ENCODE measurements around the gene DMD. TPM values are rescaled to one million over a fixed set of nuclear protein-coding genes. Genes with fewer than 3 reads are reported as not detected.
A peak's percentile ranks its signal among the peaks of the same experiment; 100 is the strongest.

The DMD gene
- total RNA-seq, 2 donors from 2014 or later, result 10.0 to 28.8 TPM

- intact Hi-C loops (cut with DNase I, micrococcal nuclease), result no loop called here
- ATAC-seq (no peak), DNase-seq (no peak)
Measured at GRCh38 chrX:31747411-31747810, 1463.9 kb downstream of the DMD start.

GRCh38 chrX:31743004-31743403, 1468.3 kb downstream of the DMD start:
- no peak for DNase-seq
- intact Hi-C loops (cut with DNase I, micrococcal nuclease), result no loop called here
- ATAC-seq, result no peak

GRCh38 chrX:31717474-31717873, 1493.9 kb downstream of the DMD start:
- intact Hi-C loops (cut with DNase I, micrococcal nuclease), result no loop called here
- ATAC-seq (no peak), DNase-seq (no peak)

- intact Hi-C loops (cut with DNase I, micrococcal nuclease), result no loop called here
Measured at GRCh38 chrX:31715675-31716074, 1495.7 kb downstream of the DMD start.

GRCh38 chrX:31714797-31715196, 1496.6 kb downstream of the DMD start:
- intact Hi-C loops (cut with DNase I, micrococcal nuclease), result no loop called here
- DNase-seq (no peak), ATAC-seq (no peak)

More at GRCh38 chrX:31715675-31716074, 1495.7 kb downstream of the DMD start:
- no peak for ATAC-seq
- no peak for DNase-seq

GRCh38 chrX:31713120-31713519, 1498.2 kb downstream of the DMD start:
- intact Hi-C loops (cut with DNase I, micrococcal nuclease), result no loop called here
- no peak for ATAC-seq

GRCh38 chrX:31711166-31711565, 1500.2 kb downstream of the DMD start:
- intact Hi-C loops (cut with DNase I, micrococcal nuclease), result no loop called here
- no peak for DNase-seq
- ATAC-seq, result no peak

More at GRCh38 chrX:31713120-31713519, 1498.2 kb downstream of the DMD start:
- no peak for DNase-seq

GRCh38 chrX:31708116-31708515, 1503.2 kb downstream of the DMD start:
- ATAC-seq (no peak), DNase-seq (no peak)
- intact Hi-C loops (cut with DNase I, micrococcal nuclease), result no loop called here

GRCh38 chrX:31706466-31706865, 1504.9 kb downstream of the DMD start:
- ATAC-seq (no peak), DNase-seq (no peak)
- intact Hi-C loops (cut with DNase I, micrococcal nuclease), result no loop called here

GRCh38 chrX:31705816-31706215, 1505.5 kb downstream of the DMD start:
- ATAC-seq (no peak), DNase-seq (no peak)
- intact Hi-C loops (cut with DNase I, micrococcal nuclease), result no loop called here

- no peak for ATAC-seq
- intact Hi-C loops (cut with DNase I, micrococcal nuclease), result no loop called here
- DNase-seq, result no peak
Measured at GRCh38 chrX:31704938-31705337, 1506.4 kb downstream of the DMD start.

- ATAC-seq (no peak), DNase-seq (no peak)
- intact Hi-C loops (cut with DNase I, micrococcal nuclease), result no loop called here
Measured at GRCh38 chrX:31702222-31702621, 1509.1 kb downstream of the DMD start.

- ATAC-seq (no peak), DNase-seq (no peak)
- intact Hi-C loops (cut with DNase I, micrococcal nuclease), result no loop called here
Measured at GRCh38 chrX:31697294-31697916, 1513.9 kb downstream of the DMD start.

- intact Hi-C loops (cut with DNase I, micrococcal nuclease), result no loop called here
Measured at GRCh38 chrX:31679861-31680260, 1531.5 kb downstream of the DMD start.

GRCh38 chrX:31670245-31670644, 1541.1 kb downstream of the DMD start:
- ATAC-seq (no peak), DNase-seq (no peak)
- intact Hi-C loops (cut with DNase I, micrococcal nuclease), result no loop called here

More at GRCh38 chrX:31679861-31680260, 1531.5 kb downstream of the DMD start:
- no peak for ATAC-seq
- DNase-seq, result no peak

GRCh38 chrX:31665454-31665853, 1545.9 kb downstream of the DMD start:
- intact Hi-C loops (cut with DNase I, micrococcal nuclease), result loop anchor here in 1 of 2 donors (10.0 kb wide), 1 partner anchor 611 kb away; no protein-coding TSS in a partner anchor
- ATAC-seq (no peak), DNase-seq (no peak)

GRCh38 chrX:31663172-31663571, 1548.2 kb downstream of the DMD start:
- DNase-seq, result no peak
- intact Hi-C loops (cut with DNase I, micrococcal nuclease), result loop anchor here in 1 of 2 donors (10.0 kb wide), 1 partner anchor 608 kb away; no protein-coding TSS in a partner anchor
- ATAC-seq, result no peak

GRCh38 chrX:31661280-31661810, 1550.0 kb downstream of the DMD start:
- no peak for ATAC-seq
- intact Hi-C loops (cut with DNase I, micrococcal nuclease), result loop anchor here in 1 of 2 donors (10.0 kb wide), 1 partner anchor 607 kb away; no protein-coding TSS in a partner anchor
- no peak for DNase-seq

GRCh38 chrX:31658360-31658759, 1553.0 kb downstream of the DMD start:
- intact Hi-C loops (cut with DNase I, micrococcal nuclease), result loop anchor here in 1 of 2 donors (10.0 kb wide), 1 partner anchor 374 kb away; no protein-coding TSS in a partner anchor
- DNase-seq, result no peak
- peak; percentile 47 for ATAC-seq

- intact Hi-C loops (cut with DNase I, micrococcal nuclease), result loop anchor here in 1 of 2 donors (10.0 kb wide), 1 partner anchor 371 kb away; no protein-coding TSS in a partner anchor
- DNase-seq (no peak), ATAC-seq (no peak)
Measured at GRCh38 chrX:31656013-31656412, 1555.3 kb downstream of the DMD start.
